Measurements from ENCODE around the gene RTL10.

GRCh38 chr22:19873138-19873959 is 18.7 kb upstream of the RTL10 start:
- TF ChIP-seq POLR2A (IDR thresholded peaks at IDR 0.05) (no peak), CTCF (IDR thresholded peaks at IDR 0.05 in 4 of 5, conservative IDR thresholded peaks at IDR 0.05 in 1 of 5) (no peak)

All from gastrocnemius medialis (tissue), 4 donors.